ENCODE measurements around the gene MAP4K1.
"Not testable (repeated sequence)": the region's sequence is repeated elsewhere in the genome, so short reads cannot be mapped to it uniquely, and the experiment has no call there.

The MAP4K1 gene

GRCh38 chr19:38619361-38620174 is 1.8 kb upstream of the MAP4K1 start:
- no peak for DNase-seq

GRCh38 chr19:38618590-38619360 is 1.0 kb upstream of the MAP4K1 start, which contains the start of gene EIF3K:
EIF3K (plus strand) TSS chr19:38619188; CDS start chr19:38619269, 81 bp downstream.
- peak; percentile 80 to 95 for DNase-seq

GRCh38 chr19:38617283-38617763 is 430 bp downstream of the MAP4K1 start:
- no peak for DNase-seq

GRCh38 chr19:38616265-38616664 is 1.5 kb downstream of the MAP4K1 start:
- DNase-seq = no peak

GRCh38 chr19:38615007-38615581 is 2.7 kb downstream of the MAP4K1 start:
- DNase-seq = no peak

- DNase-seq = no peak
These were observed 3.5 kb downstream of the MAP4K1 start for GRCh38 chr19:38614289-38614688.

- no peak for DNase-seq
These were observed 11.6 kb downstream of the MAP4K1 start for GRCh38 chr19:38606131-38606530.

GRCh38 chr19:38602856-38603255 is 14.9 kb downstream of the MAP4K1 start:
- DNase-seq = not testable (repeated sequence)

GRCh38 chr19:38599722-38600121 is 18.0 kb downstream of the MAP4K1 start:
- DNase-seq = no peak

- DNase-seq = no peak
These were observed 20.7 kb downstream of the MAP4K1 start for GRCh38 chr19:38597075-38597474.

- no peak for DNase-seq
These were observed 21.4 kb downstream of the MAP4K1 start for GRCh38 chr19:38596057-38596981.

- DNase-seq = no peak
These were observed 24.8 kb downstream of the MAP4K1 start for GRCh38 chr19:38592940-38593339.

- no peak for DNase-seq
These were observed 29.7 kb downstream of the MAP4K1 start for GRCh38 chr19:38588041-38588440.

GRCh38 chr19:38587562-38587961 is 30.2 kb downstream of the MAP4K1 start:
- DNase-seq = no peak

- DNase-seq = no peak
These were observed 33.8 kb downstream of the MAP4K1 start for GRCh38 chr19:38583985-38584305.

GRCh38 chr19:38583219-38583984 is 34.4 kb downstream of the MAP4K1 start:
- DNase-seq = no peak

GRCh38 chr19:38580080-38580479 is 37.7 kb downstream of the MAP4K1 start:
- no peak for DNase-seq

GRCh38 chr19:38579304-38579703 is 38.4 kb downstream of the MAP4K1 start:
- not testable (repeated sequence) for DNase-seq

GRCh38 chr19:38577826-38578225 is 39.9 kb downstream of the MAP4K1 start:
- no peak for DNase-seq

GRCh38 chr19:38571682-38572081 is 46.1 kb downstream of the MAP4K1 start:
- no peak for DNase-seq

- no peak for DNase-seq
These were observed 48.3 kb downstream of the MAP4K1 start for GRCh38 chr19:38569368-38569983.

All from SW 1271 (cell line).